NCI-H187 (cell line): ENCODE measurements around the gene CNTN1.

Experiments used
- DNase-seq, 2 experiments: peaks; one replicate each; lab custom pipeline; 2025; lab: John Stamatoyannopoulos, UW

CNTN1 gene

GRCh38 chr12:40970320-40970907, 278.2 kb downstream of the CNTN1 start:
- no peak for DNase-seq

- no peak for DNase-seq
These were observed 279.7 kb downstream of the CNTN1 start for GRCh38 chr12:40971911-40972310.

GRCh38 chr12:40976546-40976945, 284.3 kb downstream of the CNTN1 start:
- no peak for DNase-seq

GRCh38 chr12:40980427-40980961, 288.3 kb downstream of the CNTN1 start:
- DNase-seq = peak; percentile 42 to 67

GRCh38 chr12:40986001-40986400, 293.8 kb downstream of the CNTN1 start:
- DNase-seq = no peak

GRCh38 chr12:40988355-40988754, 296.1 kb downstream of the CNTN1 start:
- DNase-seq = no peak

- no peak for DNase-seq
These were observed 296.6 kb downstream of the CNTN1 start for GRCh38 chr12:40988824-40989223.

- DNase-seq = no peak
These were observed 297.5 kb downstream of the CNTN1 start for GRCh38 chr12:40989785-40990184.

- DNase-seq = no peak
These were observed 299.9 kb downstream of the CNTN1 start for GRCh38 chr12:40992158-40992557.

GRCh38 chr12:40992674-40993073, 300.4 kb downstream of the CNTN1 start:
- no peak for DNase-seq

GRCh38 chr12:40993158-40993557, 300.9 kb downstream of the CNTN1 start:
- no peak for DNase-seq

GRCh38 chr12:40996091-40996490, 303.9 kb downstream of the CNTN1 start:
- DNase-seq = no peak

GRCh38 chr12:40999210-40999609, 307.0 kb downstream of the CNTN1 start:
- no peak for DNase-seq

GRCh38 chr12:41008472-41008871, 316.2 kb downstream of the CNTN1 start:
- no peak for DNase-seq

- DNase-seq = no peak
These were observed 319.7 kb downstream of the CNTN1 start for GRCh38 chr12:41011939-41012338.

GRCh38 chr12:41013881-41014642, 321.8 kb downstream of the CNTN1 start:
- DNase-seq = no peak

GRCh38 chr12:41014643-41015020, 322.4 kb downstream of the CNTN1 start:
- no peak for DNase-seq

- no peak for DNase-seq
These were observed 325.8 kb downstream of the CNTN1 start for GRCh38 chr12:41018010-41018409.

- DNase-seq = no peak
These were observed 327.2 kb downstream of the CNTN1 start for GRCh38 chr12:41019461-41019860.

- DNase-seq = no peak
These were observed 331.6 kb downstream of the CNTN1 start for GRCh38 chr12:41023836-41024235.

GRCh38 chr12:41026151-41026550, 333.9 kb downstream of the CNTN1 start:
- DNase-seq = no peak

- no peak for DNase-seq
These were observed 340.1 kb downstream of the CNTN1 start for GRCh38 chr12:41032386-41032785.

GRCh38 chr12:41034686-41035085, 342.4 kb downstream of the CNTN1 start:
- no peak for DNase-seq

- no peak for DNase-seq
These were observed 347.2 kb downstream of the CNTN1 start for GRCh38 chr12:41039461-41039860.
